Endothelial cell of umbilical vein (primary cell): ENCODE results near the gene PRKAR1B. TPM values are rescaled to one million over a fixed set of nuclear protein-coding genes. Genes with fewer than 3 reads are reported as not detected.

Source experiments
- BruUV-seq: library from RNA; stranded (reverse); fragments of 400-500 nt; replicated peaks from 2 replicates; lab custom pipeline; 2021; lab: Mats Ljungman, UMichigan
- CTCF ChIA-PET: fragments of 300-600, 350-600 bp; sonication (Branson Sonifier 250); formaldehyde crosslinking; loops from one replicate; lab custom pipeline; 2021; ENCODE audit warnings: antibody characterized with exemption, inconsistent platforms; lab: Charles Lee
- POLR2A ChIA-PET: fragments of 300-600, 350-600 bp; sonication (Branson Sonifier 250); formaldehyde crosslinking; loops from one replicate; lab custom pipeline; 2021; ENCODE audit warnings: antibody characterized with exemption, inconsistent platforms; lab: Charles Lee
- DNase-seq: peaks from one replicate; pipeline ENCODE4 v3.0.0-alpha.2; 2011; ENCODE audit warnings: low read depth, low spot score
- FAIRE-seq: peaks from 2 replicates; lab custom pipeline; 2011; peaks lifted over from hg19 to GRCh38; lab: Jason Lieb, UNC
- H2AFZ ChIP-seq: 2 replicates; pipeline ENCODE4 v1.6.0; 2012; ENCODE audit warnings: low read depth, low read length, control low read depth, inconsistent platforms
- H3K27ac ChIP-seq: 2 replicates; pipeline ENCODE4 v1.5.1; 2011; ENCODE audit warnings: low read depth, mild to moderate bottlenecking, control low read depth, low read length, moderate library complexity; ENCODE audit not compliant: insufficient read depth
- H3K27me3 ChIP-seq, 2 experiments: 2 replicates each; pipeline versions ENCODE4 v1.6.0 to v1.6.1; 2011; ENCODE audit warnings: low read length in 2 of 2, mixed read lengths in 1 of 2; ENCODE audit not compliant: control insufficient read depth in 2 of 2, insufficient read depth in 2 of 2
- H3K36me3 ChIP-seq, 2 experiments: 2 replicates in 1 of 2; 3 replicates in 1 of 2; pipeline ENCODE4 v1.5.1; 2011; ENCODE audit warnings: low read length in 2 of 2, mild to moderate bottlenecking in 1 of 2, moderate library complexity in 1 of 2; ENCODE audit not compliant: control insufficient read depth in 2 of 2, insufficient read depth in 2 of 2; ENCODE audit errors: extremely low read depth in 1 of 2
- H3K4me1 ChIP-seq: 3 replicates; pipeline ENCODE4 v1.5.1; 2011; ENCODE audit warnings: mild to moderate bottlenecking, low read length; ENCODE audit not compliant: control insufficient read depth, insufficient read depth; ENCODE audit errors: extremely low read depth
- H3K4me2 ChIP-seq: 2 replicates; pipeline ENCODE4 v1.6.1; 2011; ENCODE audit warnings: low read length, control low read depth, mixed read lengths; ENCODE audit not compliant: insufficient read depth
- H3K4me3 ChIP-seq, 3 experiments: fragments of 200-600 bp in 1 of 3; sonication (generic), shearing (Covaris generic) in 1 of 3; replicated peaks in 1 of 3; 2 replicates each; pipeline ENCODE4 v1.5.1; 2011 to 2016; ENCODE audit warnings: control low read depth in 3 of 3, low read length in 3 of 3, mild to moderate bottlenecking in 2 of 3, inconsistent platforms in 1 of 3, low read depth in 1 of 3, moderate library complexity in 1 of 3; ENCODE audit not compliant: insufficient read depth in 1 of 3
- H3K79me2 ChIP-seq: 2 replicates; pipeline ENCODE4 v1.6.0; 2012; ENCODE audit warnings: low read length, inconsistent platforms; ENCODE audit not compliant: control insufficient read depth, insufficient read depth
- H3K9ac ChIP-seq: replicated peaks from 2 replicates; pipeline ENCODE3; 2011; ENCODE audit warnings: low read length, control low read depth; ENCODE audit not compliant: insufficient read depth; ENCODE audit errors: extremely low read depth
- H3K9me1 ChIP-seq: replicated peaks from 3 replicates; pipeline ENCODE4 v1.6.0; 2011; ENCODE audit warnings: mild to moderate bottlenecking, low read length; ENCODE audit not compliant: control insufficient read depth, insufficient read depth; ENCODE audit errors: extremely low read depth
- H3K9me3 ChIP-seq: replicated peaks from 2 replicates; pipeline ENCODE4 v1.5.1; 2012; ENCODE audit warnings: low read length, inconsistent platforms; ENCODE audit not compliant: control insufficient read depth, insufficient read depth
- H4K20me1 ChIP-seq: replicated peaks from 2 replicates; pipeline ENCODE3; 2011; ENCODE audit warnings: mild to moderate bottlenecking, low read length; ENCODE audit not compliant: control insufficient read depth, insufficient read depth; ENCODE audit errors: extremely low read depth
- EZH2 ChIP-seq: IDR thresholded peaks from 2 replicates; pipeline ENCODE4 v1.6.1; 2012; ENCODE audit warnings: borderline replicate concordance, low read depth, mild to moderate bottlenecking, moderate library complexity, low read length, inconsistent platforms; ENCODE audit not compliant: severe bottlenecking
- FOS ChIP-seq: IDR thresholded peaks from 2 replicates; pipeline ENCODE4 v1.6.1; 2011; ENCODE audit warnings: mild to moderate bottlenecking, low read length, moderate library complexity, borderline replicate concordance; ENCODE audit not compliant: insufficient read depth
- GATA2 ChIP-seq: IDR thresholded peaks from 2 replicates; pipeline ENCODE4 v1.7.0; 2011; ENCODE audit warnings: low read depth, mild to moderate bottlenecking, moderate library complexity, mixed read lengths, low read length; ENCODE audit not compliant: insufficient read length, insufficient read depth
- JUN ChIP-seq: IDR thresholded peaks from 2 replicates; pipeline ENCODE4 v1.6.1; 2011; ENCODE audit warnings: borderline replicate concordance, low read depth; ENCODE audit not compliant: insufficient read length, insufficient read depth
- MYC ChIP-seq: IDR thresholded peaks from one replicate; pipeline ENCODE4 v1.6.1; 2011; ENCODE audit warnings: mild to moderate bottlenecking, low read depth, low read length
- POLR2A ChIP-seq: IDR thresholded peaks from 2 replicates; pipeline ENCODE4 v1.6.1; 2012; ENCODE audit warnings: low read depth, mild to moderate bottlenecking, control low read depth, low read length
- POLR2AphosphoS5 ChIP-seq: IDR thresholded peaks from 2 replicates; pipeline ENCODE4 v1.6.1; 2012; ENCODE audit warnings: low read depth, mild to moderate bottlenecking, control low read depth, low read length, moderate library complexity; ENCODE audit not compliant: insufficient read depth
- dilution Hi-C: fragments of 300-500 bp; cut with MboI; formaldehyde crosslinking; loops from one replicate; pipeline ENCODE4 v1.15.0; 2019; ENCODE audit warnings: low sequenced_read_pairs; ENCODE audit not compliant: extremely low pct_ligation_motif_present
- intact Hi-C: fragments of 100-400 bp; cut with micrococcal nuclease; formaldehyde crosslinking; loops from one replicate; pipeline ENCODE4 v1.10.0; 2022
- polyA plus RNA-seq, 4 experiments: library from polyadenylated mRNA; depleted of rRNA in 3 of 4; stranded (reverse) in 3 of 4; unstranded in 1 of 4; fragments of >200 nt; gene quantifications; 2 replicates each; pipeline versions ENCODE4 v1.2.1 to v1.2.3, GENCODE V29; 2011 to 2012; ENCODE audit warnings: missing spikeins in 1 of 4
- total RNA-seq: library from RNA; stranded (reverse); gene quantifications from 2 replicates; pipeline ENCODE4 v1.2.3, GENCODE V29; 2021
- TF ChIP-seq, protein P1 (sequence below), 2 donors: IDR thresholded peaks; 1 replicate in 1 of 2; 2 replicates in 1 of 2; pipeline ENCODE4 v1.5.1; 2011; ENCODE audit warnings: low read length in 2 of 2, mild to moderate bottlenecking in 2 of 2, moderate library complexity in 2 of 2, control low read depth in 1 of 2, inconsistent platforms in 1 of 2, low read depth in 1 of 2; ENCODE audit not compliant: insufficient read depth in 1 of 2; ENCODE audit errors: extremely low read depth in 1 of 2
- TF ChIP-seq, protein P2 (sequence below): IDR thresholded peaks from 2 replicates; pipeline ENCODE4 v1.6.1; 2011; ENCODE audit not compliant: insufficient read depth, insufficient read length

The PRKAR1B gene
- total and polyA plus RNA-seq, 2 donors (not counting 3 experiments of a cell fraction or from before 2014, with no cell fraction given) = 15.4 to 29.2 TPM

DNA sequence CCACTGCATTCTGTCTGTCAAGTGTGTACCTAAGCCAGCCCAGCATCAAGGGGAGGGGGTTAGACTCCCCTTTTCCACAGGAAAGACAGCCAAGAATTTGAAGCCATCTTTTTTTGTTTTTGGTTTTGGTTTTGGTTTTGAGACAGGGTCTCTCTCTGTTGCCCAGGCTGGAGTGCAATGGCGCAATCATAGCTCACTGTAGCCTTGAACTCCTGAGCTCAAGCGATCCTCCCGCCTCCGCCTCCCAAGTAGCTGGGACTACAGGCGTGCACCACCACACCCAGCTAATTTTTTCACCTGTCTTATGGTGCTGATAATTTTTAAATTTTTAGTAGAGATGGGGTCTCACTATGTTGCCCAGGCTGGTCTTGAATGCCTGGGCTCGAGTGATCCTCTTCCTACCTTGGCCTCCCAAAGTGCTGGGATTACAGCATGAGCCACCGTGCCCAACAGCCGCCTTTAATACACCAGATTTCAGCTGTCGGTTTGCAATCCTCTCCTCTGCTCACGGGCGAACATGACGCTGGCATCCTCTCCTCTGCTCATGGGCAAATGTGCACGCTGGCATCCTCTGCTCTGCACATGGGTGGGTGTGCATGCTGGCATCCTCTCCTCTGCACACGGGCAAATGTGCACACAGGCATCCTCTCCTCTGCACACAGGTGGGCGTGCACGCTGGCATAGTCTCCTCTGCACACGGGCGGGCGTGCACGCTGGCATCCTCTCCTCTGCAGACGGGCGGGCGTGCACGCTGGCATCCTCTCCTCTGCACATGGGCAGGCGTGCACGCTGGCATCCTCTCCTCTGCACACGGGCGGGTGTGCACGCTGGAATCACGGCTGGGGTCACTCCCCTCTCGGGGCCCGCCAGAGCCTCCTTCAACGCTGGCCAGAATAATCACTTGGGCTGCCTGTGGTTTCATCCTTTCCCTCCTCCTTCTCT is 151.4 kb downstream of the PRKAR1B start:
- FAIRE-seq (no peak), DNase-seq (no peak)
- no peaks in the 10 kb centered on the region for H3K27me3 ChIP-seq
- H3K79me2 ChIP-seq = no peaks in the 10 kb centered on the region
- H4K20me1 ChIP-seq = no peaks in the 10 kb centered on the region
- no peak overlapping the region for H3K27ac ChIP-seq
- no peaks in the 10 kb centered on the region for H3K9me3 ChIP-seq
- H3K9me1 ChIP-seq = no peaks in the 10 kb centered on the region
- no peak overlapping the region for H2AFZ ChIP-seq
- H3K36me3 ChIP-seq = no peaks in the 10 kb centered on the region
- TF ChIP-seq JUN (no peak), POLR2AphosphoS5 (no peak), MYC (no peak), FOS (no peak), EZH2 (no peak), GATA2 (no peak), POLR2A (no peak)
- TF ChIP-seq, protein P1, sequence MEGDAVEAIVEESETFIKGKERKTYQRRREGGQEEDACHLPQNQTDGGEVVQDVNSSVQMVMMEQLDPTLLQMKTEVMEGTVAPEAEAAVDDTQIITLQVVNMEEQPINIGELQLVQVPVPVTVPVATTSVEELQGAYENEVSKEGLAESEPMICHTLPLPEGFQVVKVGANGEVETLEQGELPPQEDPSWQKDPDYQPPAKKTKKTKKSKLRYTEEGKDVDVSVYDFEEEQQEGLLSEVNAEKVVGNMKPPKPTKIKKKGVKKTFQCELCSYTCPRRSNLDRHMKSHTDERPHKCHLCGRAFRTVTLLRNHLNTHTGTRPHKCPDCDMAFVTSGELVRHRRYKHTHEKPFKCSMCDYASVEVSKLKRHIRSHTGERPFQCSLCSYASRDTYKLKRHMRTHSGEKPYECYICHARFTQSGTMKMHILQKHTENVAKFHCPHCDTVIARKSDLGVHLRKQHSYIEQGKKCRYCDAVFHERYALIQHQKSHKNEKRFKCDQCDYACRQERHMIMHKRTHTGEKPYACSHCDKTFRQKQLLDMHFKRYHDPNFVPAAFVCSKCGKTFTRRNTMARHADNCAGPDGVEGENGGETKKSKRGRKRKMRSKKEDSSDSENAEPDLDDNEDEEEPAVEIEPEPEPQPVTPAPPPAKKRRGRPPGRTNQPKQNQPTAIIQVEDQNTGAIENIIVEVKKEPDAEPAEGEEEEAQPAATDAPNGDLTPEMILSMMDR (IDR thresholded peaks at IDR 0.05; ENCODE audit: extremely low read depth in 1 of 2, insufficient read depth in 1 of 2, low read depth in 1 of 2, low read length in 2 of 2) = no peak
- TF ChIP-seq, protein P2, sequence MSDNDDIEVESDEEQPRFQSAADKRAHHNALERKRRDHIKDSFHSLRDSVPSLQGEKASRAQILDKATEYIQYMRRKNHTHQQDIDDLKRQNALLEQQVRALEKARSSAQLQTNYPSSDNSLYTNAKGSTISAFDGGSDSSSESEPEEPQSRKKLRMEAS = no peak
- ChIA-PET POLR2A (no interaction called here), CTCF (no interaction called here)
- H3K4me2 ChIP-seq = no peak overlapping the region
- no peaks in the 10 kb centered on the region for H3K4me1 ChIP-seq
- dilution Hi-C loops (no loop called here), intact Hi-C loops (no loop called here)
- H3K4me3 ChIP-seq = no peak overlapping the region
- no TSS peak for BruUV-seq
- H3K9ac ChIP-seq = no peak overlapping the region
